Epithelial cell of proximal tubule (primary cell): ENCODE data around the gene SUPT4H1. TPM values are rescaled to one million over a fixed set of nuclear protein-coding genes. Genes with fewer than 3 reads are reported as not detected.

Source experiments
- DNase-seq: peaks from one replicate; pipeline ENCODE4 v3.0.0-alpha.2; 2011; ENCODE audit warnings: low read depth
- H3K4me3 ChIP-seq: 2 replicates; pipeline ENCODE4 v1.5.1; 2011; ENCODE audit warnings: low read depth, mild to moderate bottlenecking, low read length
- CTCF ChIP-seq: conservative IDR thresholded peaks from 2 replicates; pipeline ENCODE4 v1.5.1; 2012; ENCODE audit warnings: low read depth, mild to moderate bottlenecking, low read length
- total RNA-seq: library from RNA; depleted of rRNA; stranded (reverse); fragments of >200 nt; gene quantifications from 2 replicates; pipeline ENCODE4 v1.2.3, GENCODE V29; 2015

Gene SUPT4H1
- total RNA-seq, 1 donor from 2014 or later = 47.6 TPM

DNA sequence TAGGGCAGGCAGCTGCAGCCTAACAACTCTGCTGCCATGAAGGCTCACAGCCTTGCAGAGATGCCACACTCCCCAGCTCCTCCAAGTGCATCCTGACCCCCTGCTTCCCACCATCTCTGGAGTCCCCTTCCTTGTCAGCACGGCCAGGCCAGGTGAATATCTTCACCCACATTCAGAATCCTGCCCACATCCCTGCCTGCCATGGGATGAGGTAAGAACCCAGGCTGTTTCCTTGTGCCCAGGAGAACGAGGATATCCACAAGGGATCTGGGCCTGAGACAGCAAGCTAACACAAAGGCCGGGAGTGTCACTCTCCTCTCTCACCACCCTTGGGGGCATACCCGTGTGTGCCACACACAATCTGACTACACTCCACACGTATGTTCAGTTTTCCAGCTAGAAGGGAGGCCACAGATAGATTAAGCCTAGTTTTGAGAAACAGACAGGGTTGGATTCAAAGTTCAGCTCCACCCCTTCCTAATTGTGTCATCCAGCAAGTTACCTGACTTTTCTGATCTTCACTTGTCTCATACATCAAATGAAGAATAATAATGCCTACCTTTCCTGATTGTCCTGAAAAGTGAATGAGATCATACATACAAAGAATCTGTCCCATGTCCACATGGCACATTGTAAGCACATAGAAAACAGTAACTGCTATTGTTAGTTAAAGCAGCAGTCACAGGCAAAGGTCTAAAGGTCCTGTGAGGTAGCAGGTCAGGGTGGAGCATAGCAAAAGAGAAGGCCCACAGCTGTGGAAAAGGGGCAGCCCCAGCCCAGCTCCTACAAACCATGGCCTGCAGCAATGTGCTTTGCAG is 17.4 kb upstream of the SUPT4H1 start:
- no peak for DNase-seq
- no peak for TF ChIP-seq CTCF
- H3K4me3 ChIP-seq = no peak overlapping the region

DNA sequence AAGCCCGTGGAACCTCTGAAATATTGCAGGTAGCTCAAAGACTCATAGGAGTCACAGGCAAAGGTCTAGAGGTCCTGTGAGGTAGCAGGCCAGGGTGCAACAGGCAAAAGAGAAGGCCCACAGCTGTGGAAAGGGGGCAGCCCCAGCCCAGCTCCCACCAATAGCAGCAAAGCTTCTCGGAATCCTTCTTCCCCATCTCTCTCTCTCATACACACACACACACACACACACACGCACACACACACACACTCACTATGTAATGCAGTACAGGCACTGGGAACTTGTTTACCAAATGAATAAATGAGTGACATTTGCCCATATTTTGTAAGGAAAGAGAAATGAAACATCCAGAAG is 16.8 kb upstream of the SUPT4H1 start:
- DNase-seq = no peak
- TF ChIP-seq CTCF = no peak
- no peak overlapping the region for H3K4me3 ChIP-seq

- no peak for TF ChIP-seq CTCF
- no peak for DNase-seq
- no peak overlapping the region for H3K4me3 ChIP-seq
These were observed 15.5 kb upstream of the SUPT4H1 start for GRCh38 chr17:58367461-58367860.

DNA sequence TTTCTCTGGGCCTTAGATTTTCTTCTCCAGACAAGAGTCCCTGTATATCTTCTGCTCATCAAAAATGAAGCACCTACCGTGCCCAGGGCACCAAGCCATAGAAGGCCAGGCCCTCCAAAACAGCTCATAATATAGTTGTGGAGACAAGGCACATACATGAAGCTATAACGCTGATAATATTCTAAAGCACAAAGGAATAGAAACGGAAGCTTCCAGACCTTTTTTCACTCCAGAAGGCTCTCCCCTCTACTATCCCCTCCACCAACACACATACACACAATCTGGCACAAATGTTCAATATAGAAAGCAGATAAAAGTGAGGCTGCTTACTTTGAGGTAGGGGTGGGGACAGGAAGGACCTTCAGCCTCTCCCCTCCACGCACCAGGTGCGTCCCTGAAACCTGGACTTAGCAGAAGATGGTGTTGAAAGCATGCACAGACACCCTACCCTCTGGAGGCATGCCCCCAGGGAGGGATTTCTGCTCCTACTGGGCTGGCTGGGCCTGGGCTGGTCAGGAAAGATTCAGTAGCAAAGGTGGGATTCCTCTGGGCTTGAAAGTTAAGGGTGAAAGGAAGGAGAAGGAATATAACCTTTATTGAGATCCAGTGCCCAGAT is 14.1 kb upstream of the SUPT4H1 start:
- no peak for DNase-seq
- no peak for TF ChIP-seq CTCF
- no peak overlapping the region for H3K4me3 ChIP-seq

GRCh38 chr17:58365185-58365979 is 13.4 kb upstream of the SUPT4H1 start:
- no peak for DNase-seq
- no peak for TF ChIP-seq CTCF
- no peak overlapping the region for H3K4me3 ChIP-seq

DNA sequence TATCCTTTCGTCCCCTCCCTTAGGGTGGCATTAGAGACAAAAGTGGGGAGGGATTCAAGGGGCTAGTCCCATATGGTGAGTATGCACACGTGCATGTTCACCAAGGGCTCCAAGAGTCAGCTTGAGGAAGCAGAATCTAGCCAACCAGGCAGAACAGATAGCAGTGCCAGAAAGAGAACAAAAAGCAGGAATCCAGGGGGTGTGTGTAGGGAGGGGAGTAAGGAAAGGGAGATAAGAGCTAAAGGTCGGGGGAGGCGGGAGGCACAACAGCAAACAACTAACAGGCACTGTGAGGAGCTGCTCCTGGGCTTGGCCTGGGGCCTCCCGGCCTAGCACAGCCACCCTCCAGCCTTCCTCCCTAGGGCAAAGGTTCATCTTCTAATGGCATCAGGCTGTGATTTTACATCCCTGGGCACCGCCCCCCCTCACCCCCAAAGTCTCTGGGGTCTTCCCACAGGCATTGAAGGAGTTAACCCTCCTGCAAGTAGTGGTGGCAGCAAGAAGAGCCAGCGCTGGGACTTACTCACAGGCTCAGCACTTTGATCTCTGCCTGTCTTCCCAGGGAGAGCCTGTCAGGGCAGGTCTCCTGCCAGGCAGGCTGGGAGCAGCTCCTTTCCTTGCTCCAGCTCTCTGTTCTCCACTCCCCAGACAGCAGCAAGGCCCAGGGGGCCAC is 12.4 kb upstream of the SUPT4H1 start:
- no peak for TF ChIP-seq CTCF
- DNase-seq = no peak
- no peak overlapping the region for H3K4me3 ChIP-seq
